Measurements from ENCODE around the gene MSRB3. TPM values are rescaled to one million over a fixed set of nuclear protein-coding genes. Genes with fewer than 3 reads are reported as not detected.

The MSRB3 gene
- total and polyA plus RNA-seq, 2 donors (not counting 1 experiment from before 2014, with no cell fraction given): not detected

GRCh38 chr12:65318186-65318685 lies 39.8 kb downstream of the MSRB3 start:
- Mint-ChIP-seq H3K9me3 (ENCODE audit: insufficient read depth) (no peaks in the 10 kb centered on the region), H3K27me3 (peaks cover 24% of the 10 kb centered on the region), H3K4me3 (no peak overlapping the region), H3K27ac (no peak overlapping the region), H3K4me1 (no peaks in the 10 kb centered on the region)
- no peak overlapping the region for H3K4me2 ChIP-seq (replicated peaks; ENCODE audit: low read depth, low read length, poor library complexity, severe bottlenecking)
- POLR2A ChIA-PET: no interaction called here
- no peaks in the 10 kb centered on the region for H3K27me3 ChIP-seq (replicated peaks in 1 of 4; ENCODE audit: control extremely low read depth in 1 of 4, control insufficient read depth in 3 of 4, insufficient read depth in 4 of 4, low read length in 3 of 4)
- no peak for ATAC-seq (ENCODE audit: low read depth)
- intact Hi-C loops (cut with micrococcal nuclease): loop anchor here (10.0 kb wide), 1 partner anchor 767 kb away; no protein-coding TSS in a partner anchor
- CTCF ChIA-PET: no interaction called here
- H3K4me1 ChIP-seq (ENCODE audit: control insufficient read depth in 2 of 2, insufficient read depth in 2 of 2, low read length in 2 of 2): no peaks in the 10 kb centered on the region
- no peak overlapping the region for H3K27ac ChIP-seq (ENCODE audit: low read length in 2 of 2)
- H3K9me3 ChIP-seq (ENCODE audit: control extremely low read depth in 1 of 3, control insufficient read depth in 2 of 3, insufficient read depth in 1 of 3, low read length in 2 of 3): no peaks in the 10 kb centered on the region
- no peaks in the 10 kb centered on the region for H3K79me2 ChIP-seq (ENCODE audit: control insufficient read depth, insufficient read depth, low read length)
- H4K20me1 ChIP-seq (ENCODE audit: control insufficient read depth, insufficient read depth, low read length, poor library complexity, severe bottlenecking): no peaks in the 10 kb centered on the region
- DNase-seq: no peak
- no peak overlapping the region for H2AFZ ChIP-seq (ENCODE audit: insufficient read depth, low read depth, low read length, poor library complexity, severe bottlenecking)
- no peaks in the 10 kb centered on the region for H3K36me3 ChIP-seq (replicated peaks in 1 of 2; ENCODE audit: control extremely low read depth in 1 of 2, control insufficient read depth in 1 of 2, extremely low read depth in 1 of 2, insufficient read depth in 2 of 2, low read length in 1 of 2)
- WGBS (ENCODE audit: insufficient coverage): no CpG with 5 or more reads among the region's 4 CpGs
- no peak overlapping the region for H3K9ac ChIP-seq (ENCODE audit: low read length)
- TF ChIP-seq CTCF (IDR thresholded peaks at IDR 0.05): no peak
- TF ChIP-seq EZH2 (IDR thresholded peaks at IDR 0.05; ENCODE audit: borderline replicate concordance, insufficient read depth, low read depth, low read length, poor library complexity, severe bottlenecking): no peak
- H3K4me3 ChIP-seq (ENCODE audit: control extremely low read depth in 1 of 5, extremely low read depth in 1 of 5, insufficient read depth in 1 of 5, low read depth in 2 of 5, low read length in 4 of 5): no peak overlapping the region

- Mint-ChIP-seq H3K27ac (no peak overlapping the region), H3K4me3 (no peak overlapping the region), H3K27me3 (peaks cover 24% of the 10 kb centered on the region), H3K4me1 (no peaks in the 10 kb centered on the region), H3K9me3 (ENCODE audit: insufficient read depth) (no peaks in the 10 kb centered on the region)
- Histone ChIP-seq H4K20me1 (ENCODE audit: control insufficient read depth, insufficient read depth, low read length, poor library complexity, severe bottlenecking) (no peaks in the 10 kb centered on the region), H3K4me2 (replicated peaks; ENCODE audit: low read depth, low read length, poor library complexity, severe bottlenecking) (no peak overlapping the region), H3K4me3 (ENCODE audit: control extremely low read depth in 1 of 5, extremely low read depth in 1 of 5, insufficient read depth in 1 of 5, low read depth in 2 of 5, low read length in 4 of 5) (no peak overlapping the region), H3K27me3 (replicated peaks in 1 of 4; ENCODE audit: control extremely low read depth in 1 of 4, control insufficient read depth in 3 of 4, insufficient read depth in 4 of 4, low read length in 3 of 4) (no peaks in the 10 kb centered on the region), H3K9me3 (ENCODE audit: control extremely low read depth in 1 of 3, control insufficient read depth in 2 of 3, insufficient read depth in 1 of 3, low read length in 2 of 3) (no peaks in the 10 kb centered on the region), H3K79me2 (ENCODE audit: control insufficient read depth, insufficient read depth, low read length) (no peaks in the 10 kb centered on the region), H3K9ac (ENCODE audit: low read length) (no peak overlapping the region), H3K27ac (ENCODE audit: low read length in 2 of 2) (no peak overlapping the region), H2AFZ (ENCODE audit: insufficient read depth, low read depth, low read length, poor library complexity, severe bottlenecking) (no peak overlapping the region), H3K36me3 (replicated peaks in 1 of 2; ENCODE audit: control extremely low read depth in 1 of 2, control insufficient read depth in 1 of 2, extremely low read depth in 1 of 2, insufficient read depth in 2 of 2, low read length in 1 of 2) (no peaks in the 10 kb centered on the region), H3K4me1 (ENCODE audit: control insufficient read depth in 2 of 2, insufficient read depth in 2 of 2, low read length in 2 of 2) (no peaks in the 10 kb centered on the region)
- no CpG with 5 or more reads among the region's 3 CpGs for WGBS (ENCODE audit: insufficient coverage)
- no peak for TF ChIP-seq EZH2 (IDR thresholded peaks at IDR 0.05; ENCODE audit: borderline replicate concordance, insufficient read depth, low read depth, low read length, poor library complexity, severe bottlenecking)
- no peak for TF ChIP-seq CTCF (IDR thresholded peaks at IDR 0.05)
- DNase-seq (no peak), ATAC-seq (ENCODE audit: low read depth) (no peak)
- ChIA-PET POLR2A (no interaction called here), CTCF (no interaction called here)
- intact Hi-C loops (cut with micrococcal nuclease): loop anchor here (10.0 kb wide), 1 partner anchor 765 kb away; no protein-coding TSS in a partner anchor
These were observed 41.3 kb downstream of the MSRB3 start for GRCh38 chr12:65319688-65320200.

Measured in B cell (primary cell).